Smooth muscle cell (in vitro differentiated cells): ENCODE data around the gene JMJD8. TPM values are rescaled to one million over a fixed set of nuclear protein-coding genes. Genes with fewer than 3 reads are reported as not detected.

Experiments used
- DNase-seq: peaks from one replicate; lab custom pipeline; 2025; ENCODE audit not compliant: unreplicated experiment; lab: John Stamatoyannopoulos, UW
- H2AFZ ChIP-seq: fragments of 200-600 bp; sonication (generic); 2 replicates; pipeline ENCODE4 v1.6.0; 2016; ENCODE audit warnings: antibody characterized with exemption, low read depth, mild to moderate bottlenecking
- H3F3A ChIP-seq: fragments of 200-600 bp; sonication (generic); 2 replicates; pipeline ENCODE4 v1.6.0; 2017; ENCODE audit warnings: antibody characterized with exemption, low read depth
- H3K27ac ChIP-seq: fragments of 200-600 bp; sonication (generic); 2 replicates; pipeline ENCODE4 v1.5.1; 2016; ENCODE audit warnings: low read depth, mild to moderate bottlenecking
- H3K27me3 ChIP-seq: fragments of 200-600 bp; sonication (generic); 2 replicates; pipeline ENCODE4 v1.6.1; 2016; ENCODE audit warnings: low read depth, mild to moderate bottlenecking
- H3K36me3 ChIP-seq: fragments of 200-600 bp; sonication (generic); 2 replicates; pipeline ENCODE4 v1.5.1; 2016; ENCODE audit warnings: low read depth
- H3K4me1 ChIP-seq: fragments of 200-600 bp; sonication (generic); 2 replicates; pipeline ENCODE4 v1.5.1; 2016; ENCODE audit warnings: low read depth
- H3K4me2 ChIP-seq: fragments of 200-600 bp; sonication (generic); 2 replicates; pipeline ENCODE4 v1.6.0; 2016; ENCODE audit warnings: mild to moderate bottlenecking
- H3K4me3 ChIP-seq: fragments of 200-600 bp; sonication (generic); 2 replicates; pipeline ENCODE4 v1.5.1; 2016; ENCODE audit warnings: mild to moderate bottlenecking
- H3K79me2 ChIP-seq: fragments of 200-600 bp; sonication (generic); 2 replicates; pipeline ENCODE4 v1.6.0; 2016; ENCODE audit warnings: low read depth, mild to moderate bottlenecking
- H3K9ac ChIP-seq: fragments of 200-600 bp; sonication (generic); 2 replicates; pipeline ENCODE4 v1.6.0; 2016; ENCODE audit warnings: low read depth
- H3K9me3 ChIP-seq: fragments of 200-600 bp; sonication (generic); replicated peaks from 2 replicates; pipeline ENCODE4 v1.5.1; 2016; ENCODE audit warnings: low read depth
- H4K20me1 ChIP-seq: fragments of 200-600 bp; sonication (generic); 2 replicates; pipeline ENCODE4 v1.6.0; 2016; ENCODE audit warnings: low read depth
- WGBS: methylation state at CpG from one replicate; pipeline ENCODE4 v1.1.7; 2016; ENCODE audit warnings: low lambda C conversion rate; 5-methylcytosine and 5-hydroxymethylcytosine counted together
- polyA plus RNA-seq: library from polyadenylated mRNA; unstranded; fragments of >200 nt; fragmentation: Nextera tagmentation; extraction: Ambion mirVana; gene quantifications from 2 replicates; pipeline ENCODE4 v1.2.1, GENCODE V29; 2016
- total RNA-seq: library from RNA; depleted of rRNA; stranded (reverse); fragments of >200 nt; gene quantifications from 2 replicates; pipeline ENCODE4 v1.2.3, GENCODE V29; 2014
- TF ChIP-seq, protein P1 (sequence below): fragments of 200-600 bp; sonication (generic); IDR thresholded peaks from 2 replicates; pipeline ENCODE4 v1.5.1; 2017; ENCODE audit warnings: borderline replicate concordance, mild to moderate bottlenecking, antibody characterized with exemption; ENCODE audit not compliant: insufficient read depth, poor library complexity, severe bottlenecking

The JMJD8 gene
- total and polyA plus RNA-seq, 2 experiments from 2014 or later: 42.9 to 95.1 TPM

DNA sequence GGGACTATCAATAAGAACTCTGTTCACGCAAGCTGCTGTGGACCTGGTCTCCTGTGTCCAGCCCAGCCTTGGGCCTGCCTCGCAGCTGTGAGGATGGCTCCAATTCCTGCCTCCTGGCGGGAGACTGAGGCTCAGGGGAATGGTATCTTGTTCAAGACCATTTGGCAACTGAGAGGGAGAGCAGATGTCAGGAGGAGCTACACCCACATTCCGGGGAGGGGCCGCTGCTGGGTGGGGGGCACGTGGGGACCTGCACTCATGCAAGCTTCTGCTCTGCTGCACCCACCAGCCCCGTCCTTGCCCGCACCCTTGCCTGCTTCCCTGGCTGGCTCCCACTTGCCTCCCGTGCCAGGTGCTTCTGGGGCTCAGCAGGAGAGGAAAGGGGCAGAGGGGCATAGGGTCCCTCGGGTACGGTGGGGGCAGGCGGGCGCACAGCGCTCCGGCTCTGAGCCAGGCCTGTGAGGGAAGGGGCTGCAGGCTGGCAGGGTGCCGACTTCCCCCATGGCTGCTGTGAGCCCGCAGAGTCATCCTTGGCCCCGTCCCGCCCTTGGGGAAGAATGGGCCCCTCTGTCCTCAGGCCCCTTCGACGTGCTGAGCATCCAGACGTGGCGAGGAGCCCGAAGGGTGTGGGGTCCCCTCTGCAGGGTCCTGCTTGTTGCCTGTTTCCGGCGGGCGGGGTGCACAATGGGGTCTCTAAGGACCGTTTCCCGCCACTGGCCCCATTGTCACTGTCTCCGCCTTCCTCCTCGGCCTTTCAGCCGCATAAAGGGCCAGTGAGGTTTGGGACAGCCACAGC, 33.5 kb upstream of the JMJD8 start:
- H3F3A ChIP-seq: no peaks in the 10 kb centered on the region
- no peak overlapping the region for H3K4me3 ChIP-seq
- no peaks in the 10 kb centered on the region for H3K36me3 ChIP-seq
- TF ChIP-seq, protein P1, sequence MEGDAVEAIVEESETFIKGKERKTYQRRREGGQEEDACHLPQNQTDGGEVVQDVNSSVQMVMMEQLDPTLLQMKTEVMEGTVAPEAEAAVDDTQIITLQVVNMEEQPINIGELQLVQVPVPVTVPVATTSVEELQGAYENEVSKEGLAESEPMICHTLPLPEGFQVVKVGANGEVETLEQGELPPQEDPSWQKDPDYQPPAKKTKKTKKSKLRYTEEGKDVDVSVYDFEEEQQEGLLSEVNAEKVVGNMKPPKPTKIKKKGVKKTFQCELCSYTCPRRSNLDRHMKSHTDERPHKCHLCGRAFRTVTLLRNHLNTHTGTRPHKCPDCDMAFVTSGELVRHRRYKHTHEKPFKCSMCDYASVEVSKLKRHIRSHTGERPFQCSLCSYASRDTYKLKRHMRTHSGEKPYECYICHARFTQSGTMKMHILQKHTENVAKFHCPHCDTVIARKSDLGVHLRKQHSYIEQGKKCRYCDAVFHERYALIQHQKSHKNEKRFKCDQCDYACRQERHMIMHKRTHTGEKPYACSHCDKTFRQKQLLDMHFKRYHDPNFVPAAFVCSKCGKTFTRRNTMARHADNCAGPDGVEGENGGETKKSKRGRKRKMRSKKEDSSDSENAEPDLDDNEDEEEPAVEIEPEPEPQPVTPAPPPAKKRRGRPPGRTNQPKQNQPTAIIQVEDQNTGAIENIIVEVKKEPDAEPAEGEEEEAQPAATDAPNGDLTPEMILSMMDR: no peak
- peaks cover 15% of the 10 kb centered on the region for H3K4me1 ChIP-seq
- DNase-seq: no peak
- no peaks in the 10 kb centered on the region for H3K27me3 ChIP-seq
- no peak overlapping the region for H3K9ac ChIP-seq
- no peaks in the 10 kb centered on the region for H3K9me3 ChIP-seq
- H3K27ac ChIP-seq: no peak overlapping the region
- no peak overlapping the region for H2AFZ ChIP-seq
- 90% methylated on average over 30 of the region's 32 CpGs for WGBS
- H3K79me2 ChIP-seq: no peaks in the 10 kb centered on the region
- H4K20me1 ChIP-seq: peaks cover 18% of the 10 kb centered on the region
- no peak overlapping the region for H3K4me2 ChIP-seq

DNA sequence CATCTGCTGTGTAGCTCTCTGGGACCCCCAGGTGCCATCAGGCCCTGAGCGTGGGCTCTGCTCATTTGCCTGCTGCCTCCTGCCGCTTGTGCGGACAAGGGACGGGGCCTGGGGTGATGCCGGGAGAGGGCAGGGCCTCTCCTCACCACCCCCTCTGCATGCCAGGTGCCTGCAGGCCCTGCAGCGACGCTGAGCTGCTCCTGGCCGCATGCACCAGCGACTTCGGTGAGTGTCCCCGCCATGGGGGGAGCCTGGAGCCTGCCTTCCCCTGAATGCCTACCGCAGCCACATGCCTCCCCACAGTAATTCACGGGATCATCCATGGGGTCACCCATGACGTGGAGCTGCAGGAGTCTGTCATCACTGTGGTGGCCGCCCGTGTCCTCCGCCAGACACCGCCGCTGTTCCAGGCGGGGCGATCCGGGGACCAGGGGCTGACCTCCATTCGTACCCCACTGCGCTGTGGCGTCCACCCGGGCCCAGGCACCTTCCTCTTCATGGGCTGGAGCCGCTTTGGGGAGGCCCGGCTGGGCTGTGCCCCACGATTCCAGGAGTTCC, 32.7 kb upstream of the JMJD8 start:
- no peaks in the 10 kb centered on the region for H3K9me3 ChIP-seq

DNA sequence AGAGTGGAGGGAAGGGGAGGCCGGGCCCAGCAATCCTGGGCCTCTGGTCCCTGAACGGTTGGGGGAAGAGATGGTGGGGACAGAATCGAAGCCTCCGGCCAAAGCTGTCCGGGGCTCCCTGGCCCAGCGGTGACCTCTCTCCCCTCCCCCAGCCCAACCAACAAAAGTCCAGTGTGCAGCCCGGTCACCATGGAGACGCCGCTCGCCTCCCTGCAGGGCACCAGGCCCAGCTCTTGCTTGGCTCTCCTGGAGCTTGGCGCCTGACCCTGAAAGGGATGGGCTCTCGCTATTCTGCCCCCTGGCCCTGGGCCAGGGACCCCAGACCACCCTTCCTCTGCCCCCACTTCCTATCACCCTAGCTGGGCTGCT, 32.0 kb upstream of the JMJD8 start:
- no peak overlapping the region for H3K9ac ChIP-seq
- H3K27me3 ChIP-seq: no peaks in the 10 kb centered on the region
- peak overlapping the region; percentile 99 for H3K4me2 ChIP-seq
- TF ChIP-seq, protein P1: no peak
- no peak for DNase-seq
- no peaks in the 10 kb centered on the region for H3K36me3 ChIP-seq
- peak overlapping the region; percentile 61 for H3K4me3 ChIP-seq
- H3K27ac ChIP-seq: no peak overlapping the region
- no peaks in the 10 kb centered on the region for H3K79me2 ChIP-seq
- H3K4me1 ChIP-seq: peaks cover 15% of the 10 kb centered on the region
- H4K20me1 ChIP-seq: peaks cover 8% of the 10 kb centered on the region
- H3F3A ChIP-seq: no peaks in the 10 kb centered on the region
- WGBS: 51% methylated on average over 11 of the region's 12 CpGs
- no peaks in the 10 kb centered on the region for H3K9me3 ChIP-seq
- no peak overlapping the region for H2AFZ ChIP-seq

More for the DNA sequence above, 32.7 kb upstream of the JMJD8 start:
- Histone ChIP-seq H3K27ac (no peak overlapping the region), H3K9ac (no peak overlapping the region), H3F3A (no peaks in the 10 kb centered on the region), H4K20me1 (peaks cover 13% of the 10 kb centered on the region), H3K4me3 (no peak overlapping the region), H3K4me1 (peaks cover 15% of the 10 kb centered on the region), H3K79me2 (no peaks in the 10 kb centered on the region), H3K27me3 (no peaks in the 10 kb centered on the region), H3K36me3 (no peaks in the 10 kb centered on the region), H2AFZ (no peak overlapping the region), H3K4me2 (no peak overlapping the region)
- no peak for DNase-seq
- TF ChIP-seq, protein P1: no peak
- 96% methylated on average over 26 of the region's 29 CpGs for WGBS
